Measurements from ENCODE around the gene MYO1C. TPM values are rescaled to one million over a fixed set of nuclear protein-coding genes. Genes with fewer than 3 reads are reported as not detected.

Gene MYO1C
- total RNA-seq, 4 donors from 2014 or later: 103 to 145 (median 121) TPM

- peaks cover 0 to 1% of the 10 kb centered on the region in 2 donors for H3K4me1 ChIP-seq
- DNase-seq: no peak
- H3K27ac ChIP-seq: no peak overlapping the region
- TF ChIP-seq POLR2A (IDR thresholded peaks at IDR 0.05): no peak
- no peak for TF ChIP-seq CTCF (IDR thresholded peaks at IDR 0.05)
- no peaks in the 10 kb centered on the region for H3K27me3 ChIP-seq
- no peaks in the 10 kb centered on the region for H3K9me3 ChIP-seq
- WGBS, 2 donors: 93 to 94% methylated on average over 5 of the region's 5 CpGs
- H3K4me3 ChIP-seq (replicated peaks in 1 of 3): no peak overlapping the region
- intact Hi-C loops (cut with DNase I): loop anchor here (5.0 kb wide), 1 partner anchor 35 kb away; no protein-coding TSS in a partner anchor
- peaks cover 13 to 26% of the 10 kb centered on the region in 2 donors for H3K36me3 ChIP-seq
Measured at GRCh38 chr17:1522626-1523025, 30.1 kb upstream of the MYO1C start.

GRCh38 chr17:1521086-1521640 is 28.7 kb upstream of the MYO1C start:
- DNase-seq: no peak
- H3K27ac ChIP-seq: no peak overlapping the region
- no peak overlapping the region for H3K4me3 ChIP-seq (replicated peaks in 1 of 3)
- WGBS, 2 donors: 84 to 92% methylated on average over 10 of the region's 10 CpGs
- TF ChIP-seq CTCF (IDR thresholded peaks at IDR 0.05): no peak
- no peak for TF ChIP-seq POLR2A (IDR thresholded peaks at IDR 0.05)
- peaks cover 0 to 7% of the 10 kb centered on the region in 2 donors for H3K4me1 ChIP-seq
- no peaks in the 10 kb centered on the region for H3K27me3 ChIP-seq
- peaks cover 13 to 26% of the 10 kb centered on the region in 2 donors for H3K36me3 ChIP-seq
- intact Hi-C loops (cut with DNase I): loop anchor here (5.0 kb wide), 1 partner anchor 36 kb away; no protein-coding TSS in a partner anchor
- no peaks in the 10 kb centered on the region for H3K9me3 ChIP-seq

GRCh38 chr17:1519678-1520077 is 27.2 kb upstream of the MYO1C start:
- H3K36me3 ChIP-seq: peaks cover 10 to 19% of the 10 kb centered on the region in 2 donors
- TF ChIP-seq CTCF (IDR thresholded peaks at IDR 0.05): no peak
- TF ChIP-seq POLR2A (IDR thresholded peaks at IDR 0.05): no peak
- WGBS, 2 donors: 91% methylated on average over 7 of the region's 7 CpGs

GRCh38 chr17:1518410-1518809 is 25.9 kb upstream of the MYO1C start:
- Histone ChIP-seq H3K27ac (no peak overlapping the region), H3K4me1 (peaks cover 17 to 28% of the 10 kb centered on the region in 2 donors), H3K9me3 (no peaks in the 10 kb centered on the region), H3K27me3 (no peaks in the 10 kb centered on the region), H3K4me3 (replicated peaks in 1 of 3) (no peak overlapping the region), H3K36me3 (peaks cover 2 to 24% of the 10 kb centered on the region in 2 donors)
- DNase-seq: no peak
- 88 to 89% methylated on average over 2 of the region's 2 CpGs for WGBS, 2 donors
- TF ChIP-seq POLR2A (IDR thresholded peaks at IDR 0.05) (no peak), CTCF (IDR thresholded peaks at IDR 0.05) (no peak)
- intact Hi-C loops (cut with DNase I): loop anchor here (5.0 to 10.0 kb wide), 3 partner anchors 61 to 244 kb away; partner anchors contain the start of genes BHLHA9, CRK and TRARG1

More at GRCh38 chr17:1519678-1520077, 27.2 kb upstream of the MYO1C start:
- Histone ChIP-seq H3K4me1 (peaks cover 12 to 15% of the 10 kb centered on the region in 2 donors), H3K27me3 (no peaks in the 10 kb centered on the region), H3K9me3 (no peaks in the 10 kb centered on the region), H3K27ac (no peak overlapping the region), H3K4me3 (replicated peaks in 1 of 3) (no peak overlapping the region)
- no peak for DNase-seq
- intact Hi-C loops (cut with DNase I): loop anchor here (5.0 to 10.0 kb wide), 4 partner anchors 38 to 245 kb away; partner anchors contain the start of genes BHLHA9, CRK and TRARG1

Data from thyroid gland (tissue), 4 donors.